ENCODE data around the gene CDH9. TPM values are rescaled to one million over a fixed set of nuclear protein-coding genes. Genes with fewer than 3 reads are reported as not detected.

Gene CDH9
- total RNA-seq, 1 donor from 2014 or later, result not detected

GRCh38 chr5:27009540-27009915, 28.9 kb downstream of the CDH9 start:
- Mint-ChIP-seq H3K27ac (ENCODE audit: unreplicated experiment) (no peak overlapping the region), H3K36me3 (ENCODE audit: low read depth) (no peaks in the 10 kb centered on the region), H3K4me1 (ENCODE audit: low read depth) (no peaks in the 10 kb centered on the region), H3K27me3 (ENCODE audit: low read depth) (peaks cover 2% of the 10 kb centered on the region), H3K4me3 (ENCODE audit: unreplicated experiment) (no peak overlapping the region), H3K9me3 (ENCODE audit: low read depth) (no peaks in the 10 kb centered on the region)
- DNase-seq (ENCODE audit: low spot score), result no peak
- TF ChIP-seq CTCF (IDR thresholded peaks at IDR 0.05), result no peak

DNA sequence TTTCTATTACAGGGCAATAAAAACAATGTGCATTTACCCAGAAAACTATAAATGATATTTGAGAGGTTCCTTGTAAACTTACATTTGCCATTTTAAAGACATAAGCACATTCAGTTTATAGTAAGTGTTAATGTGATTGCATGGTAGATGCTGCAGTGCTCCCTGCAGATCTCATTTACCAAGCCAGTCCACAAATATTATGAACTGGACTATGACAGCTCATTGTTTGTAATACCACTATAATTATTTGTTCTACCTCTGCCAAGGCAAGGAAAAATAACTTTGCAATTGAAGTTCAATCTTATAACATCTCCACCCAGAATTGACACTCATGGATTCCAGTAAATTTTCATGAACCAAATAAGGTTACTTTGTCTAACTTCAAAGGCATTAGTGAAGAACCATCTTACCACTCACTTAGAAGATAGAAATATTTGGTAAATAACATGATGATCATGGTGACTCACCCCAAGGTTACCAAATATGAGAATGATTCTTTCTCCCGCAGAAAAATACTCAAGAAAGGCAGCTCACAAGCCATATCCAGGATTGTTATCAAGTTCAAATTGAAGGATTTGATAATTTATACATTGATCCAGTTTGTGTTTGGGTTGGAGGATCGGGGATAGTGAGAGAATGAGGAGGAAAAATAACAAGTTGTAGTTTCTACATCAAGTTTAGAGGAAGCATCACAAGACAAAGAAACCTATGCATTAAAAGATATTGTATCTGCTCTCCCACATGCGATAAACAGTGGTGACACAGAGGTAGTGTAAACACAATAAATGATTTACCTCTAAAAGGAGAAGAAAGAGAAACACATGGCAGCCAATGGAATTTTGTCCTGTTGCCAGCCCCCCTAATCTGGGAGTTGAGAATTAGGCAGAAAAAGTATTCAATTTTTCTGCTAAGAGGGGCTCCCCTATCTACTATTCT, 29.5 kb downstream of the CDH9 start:
- H3K4me1 Mint-ChIP-seq (ENCODE audit: low read depth), result no peaks in the 10 kb centered on the region
- no peaks in the 10 kb centered on the region for H3K36me3 Mint-ChIP-seq (ENCODE audit: low read depth)
- no peaks in the 10 kb centered on the region for H3K9me3 Mint-ChIP-seq (ENCODE audit: low read depth)
- DNase-seq (ENCODE audit: low spot score), result no peak
- TF ChIP-seq CTCF (IDR thresholded peaks at IDR 0.05), result no peak
- no peak overlapping the region for H3K27ac Mint-ChIP-seq (ENCODE audit: unreplicated experiment)
- H3K27me3 Mint-ChIP-seq (ENCODE audit: low read depth), result peaks cover 4% of the 10 kb centered on the region
- H3K4me3 Mint-ChIP-seq (ENCODE audit: unreplicated experiment), result no peak overlapping the region

DNA sequence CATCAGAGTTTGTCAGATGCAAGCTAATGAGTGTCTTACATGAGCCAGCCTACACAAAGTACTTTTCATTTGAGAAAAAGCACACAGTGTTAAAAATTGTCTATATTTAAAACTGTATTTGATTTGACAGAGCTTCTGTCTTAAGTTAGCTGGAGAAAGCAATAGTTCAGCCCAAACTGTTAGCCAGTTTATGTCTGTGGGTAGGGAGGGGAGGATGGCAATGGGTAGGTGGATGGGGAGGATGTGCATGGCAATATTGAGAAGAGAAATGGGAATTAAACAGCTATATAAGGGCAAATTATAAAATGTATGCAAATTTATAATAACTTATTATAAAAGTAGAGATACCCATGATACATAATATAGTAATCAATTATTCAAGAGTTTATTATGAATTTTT, 31.3 kb downstream of the CDH9 start:
- no peaks in the 10 kb centered on the region for H3K4me1 Mint-ChIP-seq (ENCODE audit: low read depth)
- H3K9me3 Mint-ChIP-seq (ENCODE audit: low read depth), result no peaks in the 10 kb centered on the region
- no peak for TF ChIP-seq CTCF (IDR thresholded peaks at IDR 0.05)
- DNase-seq (ENCODE audit: low spot score), result no peak
- H3K36me3 Mint-ChIP-seq (ENCODE audit: low read depth), result no peaks in the 10 kb centered on the region
- H3K27me3 Mint-ChIP-seq (ENCODE audit: low read depth), result peaks cover 2% of the 10 kb centered on the region
- H3K27ac Mint-ChIP-seq (ENCODE audit: unreplicated experiment), result no peak overlapping the region
- no peak overlapping the region for H3K4me3 Mint-ChIP-seq (ENCODE audit: unreplicated experiment)

DNA sequence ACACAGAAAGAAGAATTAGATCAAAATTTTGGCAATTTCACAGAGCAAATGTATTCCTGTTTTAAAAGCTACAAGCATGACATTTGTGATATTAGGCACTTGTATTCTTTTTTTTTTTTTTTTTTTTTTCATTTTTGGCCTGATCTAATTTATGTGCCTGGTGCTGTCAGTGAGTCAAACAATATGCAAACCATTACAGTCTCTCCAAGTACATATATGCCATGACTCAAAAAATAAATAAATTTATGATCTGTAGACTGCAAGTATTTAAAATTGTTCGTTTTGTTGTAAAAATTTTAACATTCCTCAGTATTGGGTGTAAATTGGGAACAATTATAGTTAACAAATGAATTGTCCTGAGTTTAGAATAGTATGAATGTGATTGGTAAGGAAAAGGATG, 51.4 kb downstream of the CDH9 start:
- Mint-ChIP-seq H3K9me3 (ENCODE audit: low read depth) (no peaks in the 10 kb centered on the region), H3K36me3 (ENCODE audit: low read depth) (no peaks in the 10 kb centered on the region), H3K27me3 (ENCODE audit: low read depth) (peaks cover 5% of the 10 kb centered on the region), H3K27ac (ENCODE audit: unreplicated experiment) (no peak overlapping the region), H3K4me3 (ENCODE audit: unreplicated experiment) (no peak overlapping the region), H3K4me1 (ENCODE audit: low read depth) (no peaks in the 10 kb centered on the region)
- TF ChIP-seq CTCF (IDR thresholded peaks at IDR 0.05), result no peak
- no peak for DNase-seq (ENCODE audit: low spot score)

- H3K4me1 Mint-ChIP-seq (ENCODE audit: low read depth), result no peaks in the 10 kb centered on the region
- no peak overlapping the region for H3K4me3 Mint-ChIP-seq (ENCODE audit: unreplicated experiment)
- no peaks in the 10 kb centered on the region for H3K9me3 Mint-ChIP-seq (ENCODE audit: low read depth)
- H3K36me3 Mint-ChIP-seq (ENCODE audit: low read depth), result no peaks in the 10 kb centered on the region
- H3K27ac Mint-ChIP-seq (ENCODE audit: unreplicated experiment), result no peak overlapping the region
- no peak for DNase-seq (ENCODE audit: low spot score)
- no peaks in the 10 kb centered on the region for H3K27me3 Mint-ChIP-seq (ENCODE audit: low read depth)
- no peak for TF ChIP-seq CTCF (IDR thresholded peaks at IDR 0.05)
Observed at GRCh38 chr5:26981750-26982149, 56.6 kb downstream of the CDH9 start.
